AG04450 (cell line): ENCODE measurements around the gene RUNX2. TPM values are rescaled to one million over a fixed set of nuclear protein-coding genes. Genes with fewer than 3 reads are reported as not detected.

Experiments used
- CTCF ChIA-PET: fragments of 300-600, 350-600 bp; formaldehyde crosslinking; extraction: SDS; loops from one replicate; lab custom pipeline; 2022; ENCODE audit warnings: antibody characterized with exemption, inconsistent platforms; lab: Charles Lee
- POLR2A ChIA-PET: fragments of 350-600 bp; formaldehyde crosslinking; extraction: SDS; loops from one replicate; lab custom pipeline; 2021; ENCODE audit warnings: antibody characterized with exemption, inconsistent platforms; lab: Yijun Ruan, JAX
- DNase-seq: peaks from one replicate; pipeline ENCODE4 v3.0.0-alpha.2; 2011; ENCODE audit warnings: low read depth, low spot score
- H3K27ac ChIP-seq: one replicate; pipeline ENCODE4 v1.5.1; 2012; ENCODE audit warnings: low read depth, low read length, control low read depth
- H3K27me3 ChIP-seq: one replicate; pipeline ENCODE4 v1.6.0; 2012; ENCODE audit warnings: low read length; ENCODE audit not compliant: control insufficient read depth, insufficient read depth
- H3K4me3 ChIP-seq: 2 replicates; pipeline ENCODE4 v1.5.1; 2011; ENCODE audit warnings: mild to moderate bottlenecking, low read depth, low read length, control low read depth
- H3K9me3 ChIP-seq: 2 replicates; pipeline ENCODE4 v1.5.1; 2012; ENCODE audit warnings: low read length; ENCODE audit not compliant: control insufficient read depth, insufficient read depth
- CTCF ChIP-seq: IDR thresholded peaks from 2 replicates; pipeline ENCODE4 v1.5.1; 2011; ENCODE audit warnings: low read depth, low read length, control low read depth, inconsistent platforms
- polyA plus RNA-seq: library from polyadenylated mRNA; depleted of rRNA; stranded (reverse); fragments of >200 nt; gene quantifications from 2 replicates; pipeline ENCODE4 v1.2.3, GENCODE V29; 2011

Gene RUNX2
- polyA plus RNA-seq, 1 experiment, result 3.4 TPM

GRCh38 chr6:45705137-45705855 is 377.2 kb downstream of the RUNX2 start:
- no peak for DNase-seq
- H3K9me3 ChIP-seq, result peaks cover 2% of the 10 kb centered on the region; the same call in 1 of the 2 replicates
- H3K4me3 ChIP-seq, result no peak overlapping the region
- no peaks in the 10 kb centered on the region for H3K27me3 ChIP-seq
- H3K27ac ChIP-seq, result no peak overlapping the region
- TF ChIP-seq CTCF, result no peak
- CTCF ChIA-PET, result interaction anchor here (1.3 to 4.4 kb wide), 2 partner anchors 9 to 92 kb away, joined by 3 to 46 read pairs; no protein-coding TSS in a partner anchor
- POLR2A ChIA-PET, result no interaction called here

GRCh38 chr6:45706319-45706718 is 378.2 kb downstream of the RUNX2 start:
- POLR2A ChIA-PET, result no interaction called here
- Histone ChIP-seq H3K9me3 (no peaks in the 10 kb centered on the region), H3K4me3 (no peak overlapping the region), H3K27ac (no peak overlapping the region), H3K27me3 (no peaks in the 10 kb centered on the region)
- no peak for DNase-seq
- CTCF ChIA-PET, result no interaction called here
- no peak for TF ChIP-seq CTCF

GRCh38 chr6:45707176-45707575 is 379.0 kb downstream of the RUNX2 start:
- Histone ChIP-seq H3K9me3 (no peaks in the 10 kb centered on the region), H3K27ac (no peak overlapping the region), H3K27me3 (no peaks in the 10 kb centered on the region), H3K4me3 (no peak overlapping the region)
- ChIA-PET CTCF (no interaction called here), POLR2A (no interaction called here)
- no peak for DNase-seq
- TF ChIP-seq CTCF, result no peak

GRCh38 chr6:45709781-45710220 is 381.7 kb downstream of the RUNX2 start:
- Histone ChIP-seq H3K9me3 (no peaks in the 10 kb centered on the region), H3K4me3 (no peak overlapping the region), H3K27ac (no peak overlapping the region), H3K27me3 (no peaks in the 10 kb centered on the region)
- DNase-seq, result no peak
- TF ChIP-seq CTCF, result no peak
- ChIA-PET POLR2A (no interaction called here), CTCF (no interaction called here)

- Histone ChIP-seq H3K9me3 (no peaks in the 10 kb centered on the region), H3K27me3 (no peaks in the 10 kb centered on the region), H3K27ac (no peak overlapping the region), H3K4me3 (no peak overlapping the region)
- CTCF ChIA-PET, result no interaction called here
- no peak for TF ChIP-seq CTCF
- DNase-seq, result no peak
- POLR2A ChIA-PET, result no interaction called here
Observed at GRCh38 chr6:45710304-45710821, 382.2 kb downstream of the RUNX2 start.
